Psoas muscle (tissue), 8 donors: ENCODE data around the gene RITA1. TPM values are rescaled to one million over a fixed set of nuclear protein-coding genes. Genes with fewer than 3 reads are reported as not detected.

ENCODE experiments used
- ATAC-seq, 4 donors: fragments of 200-7000 bp; cut with Tn5 transposase; one replicate each; pipeline ENCODE4 v1.9.1; 2020; ENCODE audit warnings: moderate library complexity in 3 of 4, mild to moderate bottlenecking in 2 of 4
- DNase-seq, 2 donors: peaks; one replicate each; pipeline ENCODE4 v3.0.0-alpha.2; 2020
- H3K27ac ChIP-seq: fragments of 200-600 bp; one replicate; pipeline ENCODE4 v1.8.0; 2022
- H3K27me3 ChIP-seq, 3 donors: fragments of 200-600 bp in 1 of 3; one replicate each; pipeline versions ENCODE4 v1.6.1 to v1.8.0; 2013 to 2022; ENCODE audit warnings: low read length in 2 of 3, mild to moderate bottlenecking in 2 of 3, moderate library complexity in 1 of 3; ENCODE audit not compliant: insufficient read depth in 3 of 3
- H3K36me3 ChIP-seq, 2 donors: fragments of 200-600 bp in 1 of 2; one replicate each; pipeline versions ENCODE4 v1.6.1 to v1.8.0; 2013 to 2022; ENCODE audit warnings: low read depth in 1 of 2, mild to moderate bottlenecking in 1 of 2, moderate library complexity in 1 of 2; ENCODE audit not compliant: insufficient read depth in 1 of 2
- H3K4me1 ChIP-seq: fragments of 200-600 bp; one replicate; pipeline ENCODE4 v1.8.0; 2022
- H3K4me3 ChIP-seq: fragments of 200-600 bp; one replicate; pipeline ENCODE4 v1.8.0; 2022; ENCODE audit warnings: mild to moderate bottlenecking
- H3K9me3 ChIP-seq: fragments of 200-600 bp; one replicate; pipeline ENCODE4 v1.8.0; 2022
- CTCF ChIP-seq: fragments of 200-600 bp; IDR thresholded peaks from one replicate; pipeline ENCODE4 v1.8.0; 2022; ENCODE audit warnings: antibody characterized with exemption
- WGBS, 3 donors: extraction: QIAGEN DNeasy Blood & Tissue Kit; methylation state at CpG; one replicate each; pipeline versions ENCODE4 v1.1.6 to v1.1.7; 2013; 5-methylcytosine and 5-hydroxymethylcytosine counted together
- intact Hi-C, 2 donors: fragments of 100-400 bp; cut with DNase I; formaldehyde crosslinking; loops; one replicate each; pipeline versions ENCODE4 v1.11.0 to v1.14.2; 2022
- polyA plus RNA-seq, 3 donors: library from polyadenylated mRNA; stranded (reverse); fragments of 200-250 nt; gene quantifications; one replicate each; pipeline ENCODE4 v1.2.3, GENCODE V29; 2013
- total RNA-seq, 4 donors: library from RNA; stranded (reverse); fragmentation: NEBNext Ultra II Directional in 2 of 4; extraction: Animal tissue kit (Norgen Biotek cat#: 25700) in 2 of 4; gene quantifications; one replicate each; pipeline versions ENCODE4 v1.2.1 to v1.2.4, GENCODE V29; 2021 to 2023
- donor health status: healthy with polysubstance abuse.
- donor health status: DM: no; HTN: no; CAD: no; lungs with moderate emphysema.
- donor health status: Bipolar disorder and iron deficiency.
- donor health status: healthy.
- donor health status: DM: yes; HTN: yes; CAD: no.
- donor health status: DM: no; HTN: no; CAD: no.
- donor health status: DM: no; HTN: no; CAD: no.
- donor health status: DM: yes; HTN: yes; CAD: no.

RITA1 gene
- total and polyA plus RNA-seq, 7 donors: 13.0 to 28.5 (median 15.3) TPM

GRCh38 chr12:113207613-113208040 is 22.1 kb downstream of the RITA1 start:
- H3K9me3 ChIP-seq: no peaks in the 10 kb centered on the region
- WGBS, 3 donors: 79 to 87% (median 85%) methylated on average over 6 of the region's 6 CpGs
- no peak overlapping the region for H3K27ac ChIP-seq
- intact Hi-C loops: no loop called here
- DNase-seq: no peak
- TF ChIP-seq CTCF: no peak
- ATAC-seq: no peak
- no peaks in the 10 kb centered on the region for H3K36me3 ChIP-seq
- H3K4me1 ChIP-seq: peaks cover 15% of the 10 kb centered on the region
- H3K4me3 ChIP-seq: no peak overlapping the region
- H3K27me3 ChIP-seq: no peaks in the 10 kb centered on the region

- H3K4me3 ChIP-seq: no peak overlapping the region
- 64 to 69% (median 66%) methylated on average over 10 of the region's 10 CpGs for WGBS, 3 donors
- H3K4me1 ChIP-seq: peaks cover 15% of the 10 kb centered on the region
- ATAC-seq: peak in 3 of 4 donors; percentile 31 to 57 (median 49)
- H3K27ac ChIP-seq: no peak overlapping the region
- no peak for DNase-seq
- no peak for TF ChIP-seq CTCF
- no peaks in the 10 kb centered on the region for H3K36me3 ChIP-seq
- intact Hi-C loops: no loop called here
- no peaks in the 10 kb centered on the region for H3K27me3 ChIP-seq
- no peaks in the 10 kb centered on the region for H3K9me3 ChIP-seq
Observed at GRCh38 chr12:113208041-113208934, 22.8 kb downstream of the RITA1 start.

- no peaks in the 10 kb centered on the region for H3K36me3 ChIP-seq
- WGBS, 3 donors: 86 to 97% (median 97%) methylated on average over 6 of the region's 6 CpGs
- H3K27ac ChIP-seq: no peak overlapping the region
- no peak for DNase-seq
- H3K4me1 ChIP-seq: peaks cover 6% of the 10 kb centered on the region
- intact Hi-C loops: no loop called here
- H3K4me3 ChIP-seq: no peak overlapping the region
- ATAC-seq: no peak
- no peaks in the 10 kb centered on the region for H3K9me3 ChIP-seq
- no peaks in the 10 kb centered on the region for H3K27me3 ChIP-seq
- TF ChIP-seq CTCF: no peak
Observed at GRCh38 chr12:113211160-113211559, 25.6 kb downstream of the RITA1 start.

- H3K27ac ChIP-seq: peak overlapping the region; percentile 30
- peak; percentile 46 to 90 (median 84) for ATAC-seq
- H3K36me3 ChIP-seq: no peaks in the 10 kb centered on the region
- no peak for TF ChIP-seq CTCF
- no peaks in the 10 kb centered on the region for H3K9me3 ChIP-seq
- intact Hi-C loops: no loop called here
- no peaks in the 10 kb centered on the region for H3K27me3 ChIP-seq
- H3K4me1 ChIP-seq: peaks cover 6% of the 10 kb centered on the region
- WGBS, 3 donors: 49 to 56% (median 52%) methylated on average over 5 of the region's 5 CpGs
- DNase-seq: peak; percentile 72 to 79
- H3K4me3 ChIP-seq: no peak overlapping the region
Observed at GRCh38 chr12:113214895-113215400, 29.4 kb downstream of the RITA1 start.
